Measurements from ENCODE around the gene FBXL16.

FBXL16 gene

GRCh38 chr16:679814-680624 is 25.6 kb downstream of the FBXL16 start, which contains the start of gene STUB1:
STUB1 (plus strand) TSS chr16:680410; CDS start chr16:680526, 116 bp downstream.
- H3K27ac ChIP-seq (replicated peaks) = peak within 1 kb of the TSS; percentile 86

GRCh38 chr16:678858-679813 is 26.5 kb downstream of the FBXL16 start:
- Histone ChIP-seq H3K27ac (replicated peaks) (peak overlapping the region; percentile 65), H3K4me3 (replicated peaks; ENCODE audit: insufficient read depth, low read length) (peak overlapping the region; percentile 49), H3K27me3 (ENCODE audit: insufficient read depth, poor library complexity, severe bottlenecking) (no peaks in the 10 kb centered on the region)
- TF ChIP-seq SPI1 (IDR thresholded peaks at IDR 0.05; ENCODE audit: borderline replicate concordance, low read depth) (no peak), REST (IDR thresholded peaks at IDR 0.05; ENCODE audit: insufficient replicate concordance, low read depth) (no peak), POLR2AphosphoS5 (IDR thresholded peaks at IDR 0.05; ENCODE audit: low read depth) (peak; percentile 48), GABPA (IDR thresholded peaks at IDR 0.05; ENCODE audit: low read depth) (no peak), CTCF (IDR thresholded peaks at IDR 0.05; ENCODE audit: insufficient read depth, low read length) (no peak)
- peak in 1 of 2 experiments; percentile 55 for DNase-seq (ENCODE audit: low read depth in 1 of 2, low spot score in 1 of 2)

More at GRCh38 chr16:679814-680624, 25.6 kb downstream of the FBXL16 start, which contains the start of gene STUB1:
- H3K4me3 ChIP-seq (replicated peaks; ENCODE audit: insufficient read depth, low read length) = peak within 1 kb of the TSS; percentile 62
- peak; percentile 76 for TF ChIP-seq GABPA (IDR thresholded peaks at IDR 0.05; ENCODE audit: low read depth)
- TF ChIP-seq REST (IDR thresholded peaks at IDR 0.05; ENCODE audit: insufficient replicate concordance, low read depth) = no peak
- no peak for TF ChIP-seq CTCF (IDR thresholded peaks at IDR 0.05; ENCODE audit: insufficient read depth, low read length)
- peak; percentile 34 for TF ChIP-seq POLR2AphosphoS5 (IDR thresholded peaks at IDR 0.05; ENCODE audit: low read depth)
- no peak for TF ChIP-seq SPI1 (IDR thresholded peaks at IDR 0.05; ENCODE audit: borderline replicate concordance, low read depth)
- no peaks in the 10 kb centered on the region for H3K27me3 ChIP-seq (ENCODE audit: insufficient read depth, poor library complexity, severe bottlenecking)
- DNase-seq (ENCODE audit: low read depth in 1 of 2, low spot score in 1 of 2) = peak; percentile 84 to 85

GRCh38 chr16:678209-678857 is 27.3 kb downstream of the FBXL16 start:
- H3K4me3 ChIP-seq (replicated peaks; ENCODE audit: insufficient read depth, low read length) = no peak overlapping the region
- no peak overlapping the region for H3K27ac ChIP-seq (replicated peaks)

More at GRCh38 chr16:678209-678857, 27.3 kb downstream of the FBXL16 start:
- TF ChIP-seq REST (IDR thresholded peaks at IDR 0.05; ENCODE audit: insufficient replicate concordance, low read depth) (no peak), POLR2AphosphoS5 (IDR thresholded peaks at IDR 0.05; ENCODE audit: low read depth) (no peak), CTCF (IDR thresholded peaks at IDR 0.05; ENCODE audit: insufficient read depth, low read length) (no peak), GABPA (IDR thresholded peaks at IDR 0.05; ENCODE audit: low read depth) (no peak), SPI1 (IDR thresholded peaks at IDR 0.05; ENCODE audit: borderline replicate concordance, low read depth) (no peak)
- DNase-seq (ENCODE audit: low read depth in 1 of 2, low spot score in 1 of 2) = no peak
- no peaks in the 10 kb centered on the region for H3K27me3 ChIP-seq (ENCODE audit: insufficient read depth, poor library complexity, severe bottlenecking)

Data from HL-60 (cell line).